Measurements from ENCODE around the gene HPS6. TPM values are rescaled to one million over a fixed set of nuclear protein-coding genes. Genes with fewer than 3 reads are reported as not detected.

The HPS6 gene
- total and polyA plus RNA-seq, 2 experiments from 2014 or later = 10.9 to 46.9 TPM

DNA sequence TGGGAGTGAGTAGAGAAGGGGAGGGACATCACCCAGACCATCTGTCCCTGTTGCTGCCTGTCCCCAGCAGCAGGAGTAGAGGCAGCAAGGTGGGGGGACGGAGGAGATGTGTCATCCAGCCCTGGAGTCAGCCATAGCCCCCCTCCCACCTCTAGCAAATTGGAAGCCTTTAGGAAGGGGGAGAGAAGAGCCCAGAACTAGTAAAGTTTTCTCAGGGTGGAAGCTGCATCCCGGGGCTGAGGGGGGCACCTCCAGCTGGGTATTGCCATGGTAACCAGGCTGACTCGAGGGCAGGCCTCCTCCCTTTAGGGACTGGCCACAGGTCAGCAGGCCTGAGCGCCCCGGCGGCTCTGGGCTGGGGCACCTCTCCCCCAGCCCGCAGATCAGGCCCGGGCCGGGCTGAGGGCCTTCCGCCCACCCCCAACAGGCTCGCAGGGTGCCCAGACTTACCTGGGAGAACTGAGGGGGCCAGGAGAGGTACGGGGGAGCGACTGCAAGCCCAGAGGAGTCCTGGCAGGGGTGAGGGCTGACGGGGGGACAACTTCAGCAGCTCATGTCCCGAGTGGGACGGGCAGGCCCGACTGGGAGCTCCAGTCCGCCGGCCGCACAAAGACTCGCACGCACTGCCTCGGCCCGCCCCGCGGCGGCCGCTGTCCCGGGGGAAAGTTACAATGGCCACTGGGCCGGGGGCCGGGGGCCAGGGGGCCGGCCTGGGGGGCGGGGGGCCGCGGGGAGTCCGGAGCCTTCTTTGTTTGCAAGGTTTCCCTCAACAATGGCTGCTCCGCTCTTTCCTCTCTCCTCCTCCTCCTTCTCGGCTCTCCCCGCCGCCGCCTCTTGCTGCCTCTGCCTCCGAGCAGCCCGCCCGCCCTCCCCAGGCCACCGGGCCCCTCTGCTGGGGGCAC lies 49.1 kb downstream of the HPS6 start:
- in situ Hi-C loops (cut with MboI) = no loop called here

DNA sequence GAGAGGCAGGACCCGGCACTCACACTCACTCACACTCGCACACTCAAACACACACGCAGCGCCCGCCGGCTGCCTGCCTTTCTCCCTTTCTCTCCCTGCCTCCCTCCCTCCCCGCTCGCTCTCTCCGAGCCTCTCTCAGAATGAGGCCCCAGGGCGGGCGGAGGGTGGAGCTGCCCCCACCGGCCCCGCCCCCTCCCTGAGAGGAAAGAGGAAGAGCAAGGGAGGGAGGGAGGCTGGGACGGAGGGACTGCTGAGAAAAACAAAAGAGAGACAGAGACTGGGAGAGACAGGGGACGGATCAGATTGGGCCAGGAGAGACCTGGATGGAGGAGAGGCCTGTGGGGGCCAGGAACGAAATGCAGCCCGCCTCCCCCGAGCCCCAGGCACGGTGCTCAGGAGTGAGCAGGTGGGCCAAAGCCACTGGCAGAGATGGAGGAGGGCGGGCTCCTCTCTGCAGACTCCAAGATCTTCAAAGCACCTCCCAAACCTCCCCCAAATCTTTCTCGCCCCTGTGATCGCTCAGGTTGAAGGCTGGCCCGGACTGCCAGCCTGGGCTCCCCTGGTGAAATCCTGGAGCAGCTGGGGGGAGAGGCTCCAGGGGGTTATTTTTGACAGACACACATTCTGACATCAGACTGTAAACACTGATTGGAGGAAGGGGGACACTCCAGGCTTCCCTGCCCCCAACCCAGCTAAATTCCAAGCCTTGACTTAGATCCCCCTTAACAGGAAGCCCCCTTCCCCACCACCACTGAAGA lies 49.9 kb downstream of the HPS6 start:
- peak overlapping the region; percentile 80 for H3K4me2 ChIP-seq (ENCODE audit: unreplicated experiment)
- peak overlapping the region; percentile 55 for H3K27ac ChIP-seq
- H3K9ac ChIP-seq = peak overlapping the region; percentile 85
- in situ Hi-C loops (cut with MboI) = no loop called here
- H3K4me1 ChIP-seq (ENCODE audit: insufficient read depth) = peaks cover 48% of the 10 kb centered on the region
- peaks cover 14% of the 10 kb centered on the region; the same call in 1 of the 2 replicates for H3K36me3 ChIP-seq (ENCODE audit: low read depth)
- H4K20me1 ChIP-seq (ENCODE audit: insufficient read depth) = no peaks in the 10 kb centered on the region; the same call in 1 of the 2 replicates
- DNase-seq = peak; percentile 94
- H2AFZ ChIP-seq = peak overlapping the region; percentile 56
- no peaks in the 10 kb centered on the region for H3K9me2 ChIP-seq (ENCODE audit: insufficient read depth)
- peaks cover 94% of the 10 kb centered on the region for H3K79me2 ChIP-seq (ENCODE audit: insufficient read depth)
- no peak for TF ChIP-seq EZH2phosphoT487 (IDR thresholded peaks at IDR 0.05; ENCODE audit: insufficient read depth, low read depth)
- TF ChIP-seq EZH2 (IDR thresholded peaks at IDR 0.05; ENCODE audit: insufficient read depth, poor library complexity, severe bottlenecking) = no peak
- 0 to 1% methylated on average over 13 to 23 of the region's 23 CpGs for WGBS, 2 experiments (ENCODE audit: low coverage in 1 of 2, low lambda C conversion rate in 2 of 2, missing lambda C conversion rate in 2 of 2)
- peak overlapping the region; percentile 83 for H3K4me3 ChIP-seq
- H3K27me3 ChIP-seq (replicated peaks; ENCODE audit: insufficient read depth) = no peaks in the 10 kb centered on the region
- H3F3A ChIP-seq (ENCODE audit: insufficient read depth) = peaks cover 23% of the 10 kb centered on the region
- no peaks in the 10 kb centered on the region for H3K9me3 ChIP-seq (ENCODE audit: low read depth)

More for the DNA sequence above, 49.1 kb downstream of the HPS6 start:
- Histone ChIP-seq H3K9me3 (ENCODE audit: low read depth) (no peaks in the 10 kb centered on the region), H3K4me3 (peak overlapping the region; percentile 83), H2AFZ (peak overlapping the region; percentile 56), H3K4me2 (ENCODE audit: unreplicated experiment) (peak overlapping the region; percentile 66), H3K36me3 (ENCODE audit: low read depth) (peaks cover 20% of the 10 kb centered on the region; the same call in 1 of the 2 replicates), H3K27ac (peak overlapping the region; percentile 65), H3K79me2 (ENCODE audit: insufficient read depth) (peaks cover 90% of the 10 kb centered on the region), H4K20me1 (ENCODE audit: insufficient read depth) (no peaks in the 10 kb centered on the region; the same call in 1 of the 2 replicates), H3K4me1 (ENCODE audit: insufficient read depth) (peaks cover 48% of the 10 kb centered on the region), H3K9me2 (ENCODE audit: insufficient read depth) (no peaks in the 10 kb centered on the region), H3F3A (ENCODE audit: insufficient read depth) (peaks cover 20% of the 10 kb centered on the region), H3K9ac (peak overlapping the region; percentile 85), H3K27me3 (replicated peaks; ENCODE audit: insufficient read depth) (no peaks in the 10 kb centered on the region)
- peak; percentile 74 for DNase-seq
- TF ChIP-seq EZH2 (IDR thresholded peaks at IDR 0.05; ENCODE audit: insufficient read depth, poor library complexity, severe bottlenecking) = no peak
- TF ChIP-seq EZH2phosphoT487 (IDR thresholded peaks at IDR 0.05; ENCODE audit: insufficient read depth, low read depth) = no peak
- WGBS, 2 experiments (ENCODE audit: low coverage in 1 of 2, low lambda C conversion rate in 2 of 2, missing lambda C conversion rate in 2 of 2) = 1% methylated on average over 29 to 35 of the region's 45 CpGs

DNA sequence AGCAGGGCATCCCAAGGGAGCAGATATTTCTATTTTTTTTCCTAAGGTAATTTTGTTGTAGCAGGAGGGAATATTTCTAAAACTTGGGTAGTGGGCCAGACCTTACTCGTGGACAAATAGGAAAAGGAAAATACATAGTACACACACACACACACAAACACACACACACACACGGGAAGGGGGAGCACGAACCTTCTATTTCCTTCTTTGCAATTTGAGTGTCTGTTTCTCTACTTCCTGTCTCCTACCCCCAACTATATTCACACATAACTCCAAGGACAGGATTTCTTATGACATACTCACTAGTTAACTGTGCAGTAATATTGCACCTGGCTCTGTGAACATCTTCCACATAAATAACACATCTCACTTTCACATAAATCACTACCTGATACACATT lies 50.6 kb downstream of the HPS6 start:
- Histone ChIP-seq H3K9me3 (ENCODE audit: low read depth) (no peaks in the 10 kb centered on the region), H3K9me2 (ENCODE audit: insufficient read depth) (no peaks in the 10 kb centered on the region), H3K4me1 (ENCODE audit: insufficient read depth) (peaks cover 48% of the 10 kb centered on the region), H3K4me3 (peak overlapping the region; percentile 83), H3K79me2 (ENCODE audit: insufficient read depth) (peaks cover 86% of the 10 kb centered on the region), H2AFZ (no peak overlapping the region), H3K4me2 (ENCODE audit: unreplicated experiment) (peak overlapping the region; percentile 80), H3K36me3 (ENCODE audit: low read depth) (peaks cover 6% of the 10 kb centered on the region; the same call in 1 of the 2 replicates), H4K20me1 (ENCODE audit: insufficient read depth) (no peaks in the 10 kb centered on the region; the same call in 1 of the 2 replicates), H3K9ac (peak overlapping the region; percentile 85; the same call in 1 of the 2 replicates), H3K27me3 (replicated peaks; ENCODE audit: insufficient read depth) (no peaks in the 10 kb centered on the region), H3K27ac (peak overlapping the region; percentile 55), H3F3A (ENCODE audit: insufficient read depth) (peaks cover 23% of the 10 kb centered on the region)
- TF ChIP-seq EZH2phosphoT487 (IDR thresholded peaks at IDR 0.05; ENCODE audit: insufficient read depth, low read depth) = no peak
- no peak for TF ChIP-seq EZH2 (IDR thresholded peaks at IDR 0.05; ENCODE audit: insufficient read depth, poor library complexity, severe bottlenecking)
- WGBS, 2 experiments (ENCODE audit: low coverage in 1 of 2, low lambda C conversion rate in 2 of 2, missing lambda C conversion rate in 2 of 2) = 0 to 1% methylated on average over 2 to 3 of the region's 3 CpGs
- in situ Hi-C loops (cut with MboI) = no loop called here
- peak; percentile 32 for DNase-seq

DNA sequence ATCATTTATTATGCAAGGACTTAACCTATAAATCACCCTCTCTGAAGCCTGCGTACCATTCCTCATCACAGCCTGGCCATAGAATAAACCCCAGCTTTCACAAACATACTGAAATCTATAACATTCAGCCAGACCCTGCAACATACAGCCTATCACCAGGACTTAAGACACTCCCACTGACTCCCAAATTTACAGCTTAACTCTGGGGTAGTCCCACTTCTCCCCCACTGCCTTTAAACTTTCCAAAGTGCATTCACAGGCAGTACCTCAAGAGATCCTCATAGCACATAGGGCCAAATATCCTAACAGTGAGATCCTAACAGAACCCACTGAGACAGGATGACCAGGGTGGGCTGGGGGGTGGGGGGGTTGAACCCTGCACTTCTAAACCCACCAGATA lies 51.5 kb downstream of the HPS6 start:
- Histone ChIP-seq H3K27me3 (replicated peaks; ENCODE audit: insufficient read depth) (no peaks in the 10 kb centered on the region), H3K9me2 (ENCODE audit: insufficient read depth) (no peaks in the 10 kb centered on the region), H3K27ac (peak overlapping the region; percentile 87), H4K20me1 (ENCODE audit: insufficient read depth) (no peaks in the 10 kb centered on the region), H3K4me2 (ENCODE audit: unreplicated experiment) (peak overlapping the region; percentile 98), H3K4me3 (0 out of 2 replicates have a peak overlapping the region, but pooled peaks have one; percentile 91), H2AFZ (no peak overlapping the region), H3K36me3 (ENCODE audit: low read depth) (no peaks in the 10 kb centered on the region), H3K79me2 (ENCODE audit: insufficient read depth) (peaks cover 78% of the 10 kb centered on the region), H3K9me3 (ENCODE audit: low read depth) (no peaks in the 10 kb centered on the region), H3K4me1 (ENCODE audit: insufficient read depth) (peaks cover 55% of the 10 kb centered on the region), H3F3A (ENCODE audit: insufficient read depth) (peaks cover 26% of the 10 kb centered on the region), H3K9ac (peak overlapping the region; percentile 92; the same call in 1 of the 2 replicates)
- in situ Hi-C loops (cut with MboI) = no loop called here
- DNase-seq = no peak
- WGBS, 2 experiments (ENCODE audit: low coverage in 1 of 2, low lambda C conversion rate in 2 of 2, missing lambda C conversion rate in 2 of 2) = 92 to 100% methylated on average over 1 of the region's 1 CpG
- TF ChIP-seq EZH2 (IDR thresholded peaks at IDR 0.05; ENCODE audit: insufficient read depth, poor library complexity, severe bottlenecking) (no peak), EZH2phosphoT487 (IDR thresholded peaks at IDR 0.05; ENCODE audit: insufficient read depth, low read depth) (no peak)

Small RNA genes lying within 50 kb of the gene (small RNA-seq; reads per million reads assigned to genes)
- not detected for gene AL500527.1 (ENCODE audit: low read depth, low replicate concordance)
- gene AL500527.2 (ENCODE audit: low read depth, low replicate concordance) = not detected

Other genes with a start within 250 kb of the HPS6 start
- gene OGA, start 246.9 kb upstream of the HPS6 start, total RNA-seq (2014; rRNA removed; shearing (Covaris generic)) = 73.6 and 78.0 TPM in 2 replicates
- gene OGA, start 246.9 kb upstream of the HPS6 start, polyA plus RNA-seq (2016; fragmentation: Nextera tagmentation; extraction: Ambion mirVana) = 35.2 and 42.5 TPM in 2 replicates
- 0.22 TPM in 1 of 2 replicates, not detected in the other for gene KCNIP2, start 221.5 kb upstream of the HPS6 start, total RNA-seq (2014; rRNA removed; shearing (Covaris generic))
- 0.15 and 0.24 TPM in 2 replicates for gene KCNIP2, start 221.5 kb upstream of the HPS6 start, polyA plus RNA-seq (2016; fragmentation: Nextera tagmentation; extraction: Ambion mirVana)
- 5.6 and 9.0 TPM in 2 replicates for gene ARMH3, start 9.2 kb upstream of the HPS6 start, total RNA-seq (2014; rRNA removed; shearing (Covaris generic))
- gene ARMH3, start 9.2 kb upstream of the HPS6 start, polyA plus RNA-seq (2016; fragmentation: Nextera tagmentation; extraction: Ambion mirVana) = 9.5 and 11.1 TPM in 2 replicates
- 28.1 and 30.5 TPM in 2 replicates for gene LDB1, start 55.0 kb downstream of the HPS6 start, total RNA-seq (2014; rRNA removed; shearing (Covaris generic))
- 4.8 and 5.0 TPM in 2 replicates for gene LDB1, start 55.0 kb downstream of the HPS6 start, polyA plus RNA-seq (2016; fragmentation: Nextera tagmentation; extraction: Ambion mirVana)
- 16.4 and 25.3 TPM in 2 replicates for gene PPRC1, start 67.7 kb downstream of the HPS6 start, total RNA-seq (2014; rRNA removed; shearing (Covaris generic))
- 19.5 and 22.6 TPM in 2 replicates for gene PPRC1, start 67.7 kb downstream of the HPS6 start, polyA plus RNA-seq (2016; fragmentation: Nextera tagmentation; extraction: Ambion mirVana)
- gene NOLC1, start 87.0 kb downstream of the HPS6 start, total RNA-seq (2014; rRNA removed; shearing (Covaris generic)) = 30.7 and 31.9 TPM in 2 replicates
- 42.5 and 43.4 TPM in 2 replicates for gene NOLC1, start 87.0 kb downstream of the HPS6 start, polyA plus RNA-seq (2016; fragmentation: Nextera tagmentation; extraction: Ambion mirVana)
- gene ELOVL3, start 160.9 kb downstream of the HPS6 start, total RNA-seq (2014; rRNA removed; shearing (Covaris generic)) = 1.9 TPM in 1 of 2 replicates, not detected in the other
- 1.4 and 1.9 TPM in 2 replicates for gene ELOVL3, start 160.9 kb downstream of the HPS6 start, polyA plus RNA-seq (2016; fragmentation: Nextera tagmentation; extraction: Ambion mirVana)
- gene PITX3, start 176.2 kb downstream of the HPS6 start, total RNA-seq (2014; rRNA removed; shearing (Covaris generic)) = not detected in 2 replicates
- gene PITX3, start 176.2 kb downstream of the HPS6 start, polyA plus RNA-seq (2016; fragmentation: Nextera tagmentation; extraction: Ambion mirVana) = not detected in 2 replicates
- 43.9 and 48.7 TPM in 2 replicates for gene GBF1, start 180.2 kb downstream of the HPS6 start, total RNA-seq (2014; rRNA removed; shearing (Covaris generic))
- 28.1 and 29.8 TPM in 2 replicates for gene GBF1, start 180.2 kb downstream of the HPS6 start, polyA plus RNA-seq (2016; fragmentation: Nextera tagmentation; extraction: Ambion mirVana)

Data from GM23248 (cell line).